H1 (cell line): ENCODE results near the gene PDGFB.
A peak's percentile ranks its signal among the peaks of the same experiment; 100 is the strongest.

ENCODE experiments used
- BRCA1 ChIP-seq: IDR thresholded peaks from 2 replicates; pipeline ENCODE4 v1.6.1; 2012; ENCODE audit warnings: low read depth, low read length, improper control_type of control experiment
- CHD2 ChIP-seq: IDR thresholded peaks from 2 replicates; pipeline ENCODE4 v1.6.1; 2012; ENCODE audit warnings: low read length, improper control_type of control experiment
- EP300 ChIP-seq, 2 experiments: IDR thresholded peaks; 1 replicate in 1 of 2; 2 replicates in 1 of 2; pipeline ENCODE4 v1.6.1; 2011 to 2012; ENCODE audit warnings: low read depth in 2 of 2, low read length in 2 of 2, mild to moderate bottlenecking in 2 of 2, borderline replicate concordance in 1 of 2, inconsistent platforms in 1 of 2, moderate library complexity in 1 of 2
- GABPA ChIP-seq: IDR thresholded peaks from 2 replicates; pipeline ENCODE4 v1.6.1; 2011; ENCODE audit warnings: mild to moderate bottlenecking, low read length, moderate library complexity, borderline replicate concordance; ENCODE audit not compliant: insufficient read depth
- HDAC6 ChIP-seq: IDR thresholded peaks from one replicate; pipeline ENCODE4 v1.7.1; 2012; ENCODE audit warnings: low read depth, mild to moderate bottlenecking, inconsistent platforms, low read length, moderate library complexity
- JUN ChIP-seq: IDR thresholded peaks from 2 replicates; pipeline ENCODE4 v1.6.1; 2011; ENCODE audit warnings: low read depth, mild to moderate bottlenecking, improper control_type of control experiment, low read length
- JUND ChIP-seq: IDR thresholded peaks from 2 replicates; pipeline ENCODE4 v1.6.1; 2011; ENCODE audit warnings: mild to moderate bottlenecking, improper control_type of control experiment, low read length
- POLR2A ChIP-seq, 2 experiments: IDR thresholded peaks; 1 replicate in 1 of 2; 2 replicates in 1 of 2; pipeline ENCODE4 v1.6.1; 2011; ENCODE audit warnings: low read depth in 2 of 2, low read length in 2 of 2, mild to moderate bottlenecking in 2 of 2; ENCODE audit errors: control extremely low read depth in 1 of 2
- RAD21 ChIP-seq, 2 experiments: IDR thresholded peaks in 1 of 2; conservative IDR thresholded peaks in 1 of 2; 2 replicates each; pipeline ENCODE4 v1.6.1; 2011; ENCODE audit warnings: low read depth in 2 of 2, low read length in 2 of 2, improper control_type of control experiment in 1 of 2, inconsistent platforms in 1 of 2, mild to moderate bottlenecking in 1 of 2, moderate library complexity in 1 of 2
- RNF2 ChIP-seq: fragments of 200-900, 300-1000 bp; sonication (generic); IDR thresholded peaks from 2 replicates; pipeline ENCODE4 v1.7.1; 2016; ENCODE audit warnings: borderline replicate concordance, low read depth, mild to moderate bottlenecking, antibody characterized with exemption, low read length; ENCODE audit not compliant: poor library complexity, severe bottlenecking; ENCODE audit errors: missing control alignments
- RXRA ChIP-seq: IDR thresholded peaks from 2 replicates; pipeline ENCODE4 v1.6.1; 2011; ENCODE audit warnings: low read depth, mild to moderate bottlenecking, low read length, moderate library complexity; ENCODE audit not compliant: insufficient read depth
- ZNF274 ChIP-seq: IDR thresholded peaks from 2 replicates; pipeline ENCODE4 v1.7.0; 2012; ENCODE audit warnings: low read length, borderline replicate concordance; ENCODE audit errors: extremely low read depth
- TF ChIP-seq, protein P1 (sequence below), 3 experiments: IDR thresholded peaks; 1 replicate in 2 of 3; 2 replicates in 1 of 3; pipeline versions ENCODE4 v1.5.1 to v1.6.1; 2011; ENCODE audit warnings: low read length in 3 of 3, mild to moderate bottlenecking in 3 of 3, inconsistent platforms in 2 of 3, low read depth in 1 of 3, moderate library complexity in 1 of 3; ENCODE audit not compliant: insufficient read depth in 1 of 3; ENCODE audit errors: control extremely low read depth in 1 of 3
- TF ChIP-seq, protein P2 (sequence below): fragments of 300-600 bp; sonication (generic); IDR thresholded peaks from 2 replicates; pipeline ENCODE4 v1.7.1; 2012; ENCODE audit warnings: low read length, moderate library complexity, mild to moderate bottlenecking, inconsistent platforms; ENCODE audit not compliant: insufficient replicate concordance

DNA sequence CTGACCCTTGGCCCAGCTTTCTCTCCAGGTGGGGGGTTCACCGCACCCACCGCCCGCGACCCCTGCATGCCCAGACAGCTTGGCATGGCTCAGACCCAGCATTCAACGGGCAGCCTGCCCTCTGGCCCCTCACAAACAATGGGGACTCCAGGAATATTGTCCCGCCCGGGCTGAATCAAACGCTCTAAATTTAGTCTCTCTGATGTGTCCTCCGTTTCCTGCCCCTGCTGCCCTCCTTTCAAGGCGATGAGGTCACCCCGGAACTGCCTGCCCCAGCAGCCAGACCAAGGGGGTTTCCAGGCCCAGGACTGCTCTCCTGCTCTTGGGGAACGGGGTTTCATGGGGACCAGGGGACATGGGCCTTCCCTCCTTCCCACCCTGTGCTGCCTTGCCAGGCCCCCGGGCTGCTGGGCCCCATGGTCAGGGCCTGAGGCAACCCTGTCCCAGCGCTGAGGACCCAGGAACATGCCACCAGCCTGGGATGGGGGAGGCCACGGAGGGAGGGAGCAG, 10.1 kb upstream of the PDGFB start:
- TF ChIP-seq, protein P1, sequence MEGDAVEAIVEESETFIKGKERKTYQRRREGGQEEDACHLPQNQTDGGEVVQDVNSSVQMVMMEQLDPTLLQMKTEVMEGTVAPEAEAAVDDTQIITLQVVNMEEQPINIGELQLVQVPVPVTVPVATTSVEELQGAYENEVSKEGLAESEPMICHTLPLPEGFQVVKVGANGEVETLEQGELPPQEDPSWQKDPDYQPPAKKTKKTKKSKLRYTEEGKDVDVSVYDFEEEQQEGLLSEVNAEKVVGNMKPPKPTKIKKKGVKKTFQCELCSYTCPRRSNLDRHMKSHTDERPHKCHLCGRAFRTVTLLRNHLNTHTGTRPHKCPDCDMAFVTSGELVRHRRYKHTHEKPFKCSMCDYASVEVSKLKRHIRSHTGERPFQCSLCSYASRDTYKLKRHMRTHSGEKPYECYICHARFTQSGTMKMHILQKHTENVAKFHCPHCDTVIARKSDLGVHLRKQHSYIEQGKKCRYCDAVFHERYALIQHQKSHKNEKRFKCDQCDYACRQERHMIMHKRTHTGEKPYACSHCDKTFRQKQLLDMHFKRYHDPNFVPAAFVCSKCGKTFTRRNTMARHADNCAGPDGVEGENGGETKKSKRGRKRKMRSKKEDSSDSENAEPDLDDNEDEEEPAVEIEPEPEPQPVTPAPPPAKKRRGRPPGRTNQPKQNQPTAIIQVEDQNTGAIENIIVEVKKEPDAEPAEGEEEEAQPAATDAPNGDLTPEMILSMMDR (IDR thresholded peaks at IDR 0.05; ENCODE audit: control extremely low read depth in 1 of 3, insufficient read depth in 1 of 3, low read depth in 1 of 3, low read length in 3 of 3), result no peak
- TF ChIP-seq HDAC6 (no peak), BRCA1 (no peak), RAD21 (IDR thresholded peaks at IDR 0.05 in 1 of 2, conservative IDR thresholded peaks at IDR 0.05 in 1 of 2; ENCODE audit: low read depth in 2 of 2, low read length in 2 of 2) (no peak), POLR2A (IDR thresholded peaks at IDR 0.05; ENCODE audit: control extremely low read depth in 1 of 2, low read depth in 2 of 2, low read length in 2 of 2) (no peak), JUND (0 out of 2 replicates have a peak, but pooled peaks have one; percentile 31), CHD2 (no peak), EP300 (IDR thresholded peaks at IDR 0.05; ENCODE audit: borderline replicate concordance in 1 of 2, low read depth in 2 of 2, low read length in 2 of 2) (no peak), RNF2 (no peak), JUN (0 out of 2 replicates have a peak, but pooled peaks have one; percentile 9), RXRA (no peak), ZNF274 (no peak), GABPA (no peak)
- TF ChIP-seq, protein P2, sequence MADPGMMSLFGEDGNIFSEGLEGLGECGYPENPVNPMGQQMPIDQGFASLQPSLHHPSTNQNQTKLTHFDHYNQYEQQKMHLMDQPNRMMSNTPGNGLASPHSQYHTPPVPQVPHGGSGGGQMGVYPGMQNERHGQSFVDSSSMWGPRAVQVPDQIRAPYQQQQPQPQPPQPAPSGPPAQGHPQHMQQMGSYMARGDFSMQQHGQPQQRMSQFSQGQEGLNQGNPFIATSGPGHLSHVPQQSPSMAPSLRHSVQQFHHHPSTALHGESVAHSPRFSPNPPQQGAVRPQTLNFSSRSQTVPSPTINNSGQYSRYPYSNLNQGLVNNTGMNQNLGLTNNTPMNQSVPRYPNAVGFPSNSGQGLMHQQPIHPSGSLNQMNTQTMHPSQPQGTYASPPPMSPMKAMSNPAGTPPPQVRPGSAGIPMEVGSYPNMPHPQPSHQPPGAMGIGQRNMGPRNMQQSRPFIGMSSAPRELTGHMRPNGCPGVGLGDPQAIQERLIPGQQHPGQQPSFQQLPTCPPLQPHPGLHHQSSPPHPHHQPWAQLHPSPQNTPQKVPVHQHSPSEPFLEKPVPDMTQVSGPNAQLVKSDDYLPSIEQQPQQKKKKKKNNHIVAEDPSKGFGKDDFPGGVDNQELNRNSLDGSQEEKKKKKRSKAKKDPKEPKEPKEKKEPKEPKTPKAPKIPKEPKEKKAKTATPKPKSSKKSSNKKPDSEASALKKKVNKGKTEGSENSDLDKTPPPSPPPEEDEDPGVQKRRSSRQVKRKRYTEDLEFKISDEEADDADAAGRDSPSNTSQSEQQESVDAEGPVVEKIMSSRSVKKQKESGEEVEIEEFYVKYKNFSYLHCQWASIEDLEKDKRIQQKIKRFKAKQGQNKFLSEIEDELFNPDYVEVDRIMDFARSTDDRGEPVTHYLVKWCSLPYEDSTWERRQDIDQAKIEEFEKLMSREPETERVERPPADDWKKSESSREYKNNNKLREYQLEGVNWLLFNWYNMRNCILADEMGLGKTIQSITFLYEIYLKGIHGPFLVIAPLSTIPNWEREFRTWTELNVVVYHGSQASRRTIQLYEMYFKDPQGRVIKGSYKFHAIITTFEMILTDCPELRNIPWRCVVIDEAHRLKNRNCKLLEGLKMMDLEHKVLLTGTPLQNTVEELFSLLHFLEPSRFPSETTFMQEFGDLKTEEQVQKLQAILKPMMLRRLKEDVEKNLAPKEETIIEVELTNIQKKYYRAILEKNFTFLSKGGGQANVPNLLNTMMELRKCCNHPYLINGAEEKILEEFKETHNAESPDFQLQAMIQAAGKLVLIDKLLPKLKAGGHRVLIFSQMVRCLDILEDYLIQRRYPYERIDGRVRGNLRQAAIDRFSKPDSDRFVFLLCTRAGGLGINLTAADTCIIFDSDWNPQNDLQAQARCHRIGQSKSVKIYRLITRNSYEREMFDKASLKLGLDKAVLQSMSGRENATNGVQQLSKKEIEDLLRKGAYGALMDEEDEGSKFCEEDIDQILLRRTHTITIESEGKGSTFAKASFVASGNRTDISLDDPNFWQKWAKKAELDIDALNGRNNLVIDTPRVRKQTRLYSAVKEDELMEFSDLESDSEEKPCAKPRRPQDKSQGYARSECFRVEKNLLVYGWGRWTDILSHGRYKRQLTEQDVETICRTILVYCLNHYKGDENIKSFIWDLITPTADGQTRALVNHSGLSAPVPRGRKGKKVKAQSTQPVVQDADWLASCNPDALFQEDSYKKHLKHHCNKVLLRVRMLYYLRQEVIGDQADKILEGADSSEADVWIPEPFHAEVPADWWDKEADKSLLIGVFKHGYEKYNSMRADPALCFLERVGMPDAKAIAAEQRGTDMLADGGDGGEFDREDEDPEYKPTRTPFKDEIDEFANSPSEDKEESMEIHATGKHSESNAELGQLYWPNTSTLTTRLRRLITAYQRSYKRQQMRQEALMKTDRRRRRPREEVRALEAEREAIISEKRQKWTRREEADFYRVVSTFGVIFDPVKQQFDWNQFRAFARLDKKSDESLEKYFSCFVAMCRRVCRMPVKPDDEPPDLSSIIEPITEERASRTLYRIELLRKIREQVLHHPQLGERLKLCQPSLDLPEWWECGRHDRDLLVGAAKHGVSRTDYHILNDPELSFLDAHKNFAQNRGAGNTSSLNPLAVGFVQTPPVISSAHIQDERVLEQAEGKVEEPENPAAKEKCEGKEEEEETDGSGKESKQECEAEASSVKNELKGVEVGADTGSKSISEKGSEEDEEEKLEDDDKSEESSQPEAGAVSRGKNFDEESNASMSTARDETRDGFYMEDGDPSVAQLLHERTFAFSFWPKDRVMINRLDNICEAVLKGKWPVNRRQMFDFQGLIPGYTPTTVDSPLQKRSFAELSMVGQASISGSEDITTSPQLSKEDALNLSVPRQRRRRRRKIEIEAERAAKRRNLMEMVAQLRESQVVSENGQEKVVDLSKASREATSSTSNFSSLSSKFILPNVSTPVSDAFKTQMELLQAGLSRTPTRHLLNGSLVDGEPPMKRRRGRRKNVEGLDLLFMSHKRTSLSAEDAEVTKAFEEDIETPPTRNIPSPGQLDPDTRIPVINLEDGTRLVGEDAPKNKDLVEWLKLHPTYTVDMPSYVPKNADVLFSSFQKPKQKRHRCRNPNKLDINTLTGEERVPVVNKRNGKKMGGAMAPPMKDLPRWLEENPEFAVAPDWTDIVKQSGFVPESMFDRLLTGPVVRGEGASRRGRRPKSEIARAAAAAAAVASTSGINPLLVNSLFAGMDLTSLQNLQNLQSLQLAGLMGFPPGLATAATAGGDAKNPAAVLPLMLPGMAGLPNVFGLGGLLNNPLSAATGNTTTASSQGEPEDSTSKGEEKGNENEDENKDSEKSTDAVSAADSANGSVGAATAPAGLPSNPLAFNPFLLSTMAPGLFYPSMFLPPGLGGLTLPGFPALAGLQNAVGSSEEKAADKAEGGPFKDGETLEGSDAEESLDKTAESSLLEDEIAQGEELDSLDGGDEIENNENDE, result no peak
